Measurements from ENCODE around the gene XXYLT1.

DNA sequence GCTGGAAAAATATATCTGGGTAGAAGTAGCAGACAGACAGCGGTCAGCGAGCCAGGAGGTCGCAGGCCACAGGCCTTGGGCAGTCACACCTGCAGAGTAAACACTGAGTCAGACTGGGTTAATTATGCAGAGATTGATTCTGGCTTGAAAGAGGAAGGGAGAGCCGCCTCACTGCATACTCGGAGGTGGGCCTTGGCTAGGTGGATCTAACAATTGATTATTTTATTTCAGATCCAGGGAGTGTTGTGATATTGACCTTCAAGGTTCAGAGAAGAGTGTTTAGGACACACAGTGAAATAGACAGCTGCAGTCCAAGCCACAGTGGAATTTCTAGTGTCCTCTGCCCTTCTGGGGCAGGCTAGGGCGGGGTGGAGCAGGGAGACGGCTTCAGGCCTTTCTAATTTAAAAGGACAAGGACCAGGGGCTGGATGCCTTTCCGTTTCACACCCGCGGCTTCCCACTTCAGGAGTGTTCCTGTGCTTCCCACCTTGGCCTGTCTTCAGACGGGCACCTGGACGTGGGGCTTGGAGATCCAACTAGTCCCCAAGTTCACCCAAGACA lies 237.3 kb downstream of the XXYLT1 start:
- TF ChIP-seq CTCF (IDR thresholded peaks at IDR 0.05) (no peak), POLR2A (IDR thresholded peaks at IDR 0.05) (no peak)
